ENCODE measurements around the gene EEF1AKMT2. TPM values are rescaled to one million over a fixed set of nuclear protein-coding genes. Genes with fewer than 3 reads are reported as not detected.

The EEF1AKMT2 gene
- polyA plus RNA-seq, 1 of the 3 experiments (the other 2 are of a cell fraction): 14.0 TPM

DNA sequence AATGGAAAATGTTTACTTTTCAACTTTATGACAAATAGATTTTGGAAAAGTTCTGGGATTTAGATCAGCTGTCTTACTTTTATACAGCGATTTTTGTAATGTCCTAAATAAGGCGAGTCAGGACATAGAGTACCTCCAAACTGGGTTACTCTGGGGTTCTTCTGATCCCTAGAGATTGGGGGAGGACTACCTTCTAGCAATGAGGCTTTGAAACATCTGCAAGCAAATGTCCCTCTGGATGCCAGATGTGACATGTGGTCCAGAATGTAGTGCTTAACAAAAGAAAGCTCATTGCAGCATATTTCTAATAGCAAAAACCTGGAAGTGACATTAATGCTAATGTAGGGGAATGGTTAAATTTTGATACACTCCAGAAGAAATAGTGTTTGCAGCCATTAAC, 46.0 kb upstream of the EEF1AKMT2 start:
- Histone ChIP-seq H3K4me2 (no peak overlapping the region), H3K79me2 (ENCODE audit: insufficient read depth) (no peaks in the 10 kb centered on the region), H2AFZ (ENCODE audit: low read depth) (no peak overlapping the region), H3F3A (replicated peaks; ENCODE audit: insufficient read depth) (no peaks in the 10 kb centered on the region), H3K9me3 (no peaks in the 10 kb centered on the region), H3K9me2 (no peaks in the 10 kb centered on the region), H3K4me3 (ENCODE audit: low read depth in 2 of 2, low read length in 1 of 2) (no peak overlapping the region), H3K27me3 (ENCODE audit: insufficient read depth) (no peaks in the 10 kb centered on the region), H3K4me1 (ENCODE audit: control insufficient read depth in 1 of 2, insufficient read depth in 2 of 2, low read depth in 1 of 2, low read length in 1 of 2) (no peaks in the 10 kb centered on the region; a peak in 1 of 4 replicates), H3K36me3 (replicated peaks in 1 of 2; ENCODE audit: control insufficient read depth in 1 of 2, insufficient read depth in 2 of 2, low read length in 1 of 2) (peaks cover 28 to 41% of the 10 kb centered on the region in 2 experiments), H3K9ac (no peak overlapping the region), H3K27ac (ENCODE audit: low read depth in 2 of 2, low read length in 1 of 2) (peak overlapping the region in 1 of 2 experiments; percentile 30; a peak in 1 of 4 replicates), H4K20me1 (ENCODE audit: insufficient read depth) (no peaks in the 10 kb centered on the region)
- 88% methylated on average over 2 of the region's 2 CpGs for WGBS (ENCODE audit: low lambda C conversion rate)
- ChIA-PET CTCF (interaction anchor here (1.0 to 1.1 kb wide), 2 partner anchors 10 to 307 kb away, joined by 3 read pairs; no protein-coding TSS in a partner anchor), POLR2A (no interaction called here)
- TF ChIP-seq EP300 (IDR thresholded peaks at IDR 0.05; ENCODE audit: borderline replicate concordance in 1 of 2, low read depth in 1 of 2, low read length in 1 of 2): no peak
- no peak for TF ChIP-seq TAF1 (IDR thresholded peaks at IDR 0.05; ENCODE audit: borderline replicate concordance, low read depth, low read length)
- TF ChIP-seq, protein P1, sequence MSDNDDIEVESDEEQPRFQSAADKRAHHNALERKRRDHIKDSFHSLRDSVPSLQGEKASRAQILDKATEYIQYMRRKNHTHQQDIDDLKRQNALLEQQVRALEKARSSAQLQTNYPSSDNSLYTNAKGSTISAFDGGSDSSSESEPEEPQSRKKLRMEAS (IDR thresholded peaks at IDR 0.05; ENCODE audit: low read depth): no peak
- TF ChIP-seq MEF2A (IDR thresholded peaks at IDR 0.05; ENCODE audit: borderline replicate concordance, low read depth): no peak
- no peak for TF ChIP-seq YY1 (IDR thresholded peaks at IDR 0.05; ENCODE audit: low read depth)
- no peak for TF ChIP-seq RFX5 (IDR thresholded peaks at IDR 0.05; ENCODE audit: low read length)
- no peak for TF ChIP-seq RXRA (IDR thresholded peaks at IDR 0.05; ENCODE audit: borderline replicate concordance, low read depth)
- no peak for TF ChIP-seq SMC3 (IDR thresholded peaks at IDR 0.05; ENCODE audit: low read depth, low read length)
- no peak for TF ChIP-seq CHD2 (IDR thresholded peaks at IDR 0.05; ENCODE audit: low read length, partially characterized antibody)
- TF ChIP-seq, protein P2, sequence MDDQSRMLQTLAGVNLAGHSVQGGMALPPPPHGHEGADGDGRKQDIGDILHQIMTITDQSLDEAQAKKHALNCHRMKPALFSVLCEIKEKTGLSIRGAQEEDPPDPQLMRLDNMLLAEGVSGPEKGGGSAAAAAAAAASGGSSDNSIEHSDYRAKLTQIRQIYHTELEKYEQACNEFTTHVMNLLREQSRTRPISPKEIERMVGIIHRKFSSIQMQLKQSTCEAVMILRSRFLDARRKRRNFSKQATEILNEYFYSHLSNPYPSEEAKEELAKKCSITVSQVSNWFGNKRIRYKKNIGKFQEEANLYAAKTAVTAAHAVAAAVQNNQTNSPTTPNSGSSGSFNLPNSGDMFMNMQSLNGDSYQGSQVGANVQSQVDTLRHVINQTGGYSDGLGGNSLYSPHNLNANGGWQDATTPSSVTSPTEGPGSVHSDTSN (IDR thresholded peaks at IDR 0.05): no peak
- no peak for TF ChIP-seq ELF1 (IDR thresholded peaks at IDR 0.05)
- no peak for TF ChIP-seq TCF12 (IDR thresholded peaks at IDR 0.05)
- peak; percentile 34 for DNase-seq

DNA sequence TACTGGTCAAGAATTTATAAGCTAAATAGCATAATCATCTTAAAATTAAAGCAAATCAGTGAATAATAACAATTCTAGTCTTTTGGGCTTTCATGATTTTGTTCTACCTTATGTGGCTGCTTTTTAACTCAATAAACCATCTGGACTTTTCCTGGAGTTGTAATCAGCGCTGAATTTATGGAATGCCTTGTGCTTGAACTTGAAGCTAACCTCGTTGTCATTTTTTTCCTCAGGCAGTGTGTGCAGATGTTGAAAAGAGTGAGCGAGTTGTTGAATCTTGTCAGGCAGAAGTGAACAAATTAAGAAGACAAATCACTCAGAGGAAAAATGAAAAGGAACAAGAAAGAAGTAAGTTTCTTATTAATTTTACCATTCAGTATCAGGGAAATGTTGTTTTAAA, 39.4 kb upstream of the EEF1AKMT2 start:
- no peaks in the 10 kb centered on the region for H4K20me1 ChIP-seq (ENCODE audit: insufficient read depth)
- H3K27ac ChIP-seq (ENCODE audit: low read depth in 2 of 2, low read length in 1 of 2): no peak overlapping the region
- H3K9me2 ChIP-seq: no peaks in the 10 kb centered on the region
- no peaks in the 10 kb centered on the region for H3F3A ChIP-seq (replicated peaks; ENCODE audit: insufficient read depth)
- H3K9ac ChIP-seq: no peak overlapping the region
- WGBS (ENCODE audit: low lambda C conversion rate): 68% methylated on average over 3 of the region's 3 CpGs
- no peak overlapping the region for H2AFZ ChIP-seq (ENCODE audit: low read depth)
- no peaks in the 10 kb centered on the region for H3K27me3 ChIP-seq (ENCODE audit: insufficient read depth)
- no peak overlapping the region for H3K4me2 ChIP-seq
- H3K36me3 ChIP-seq (replicated peaks in 1 of 2; ENCODE audit: control insufficient read depth in 1 of 2, insufficient read depth in 2 of 2, low read length in 1 of 2): peaks cover 65 to 72% of the 10 kb centered on the region in 2 experiments
- no peak for DNase-seq
- H3K4me1 ChIP-seq (ENCODE audit: control insufficient read depth in 1 of 2, insufficient read depth in 2 of 2, low read depth in 1 of 2, low read length in 1 of 2): peaks cover 0 to 5% of the 10 kb centered on the region in 2 experiments; a peak in 2 of 4 replicates
- no peaks in the 10 kb centered on the region for H3K9me3 ChIP-seq
- ChIA-PET CTCF (interaction anchor here (0.6 to 3.3 kb wide), 3 partner anchors 72 to 301 kb away, joined by 3 to 14 read pairs (median 4); no protein-coding TSS in a partner anchor), POLR2A (no interaction called here)
- TF ChIP-seq RXRA (IDR thresholded peaks at IDR 0.05; ENCODE audit: borderline replicate concordance, low read depth) (no peak), SIN3A (IDR thresholded peaks at IDR 0.05; ENCODE audit: borderline replicate concordance, low read depth, low read length) (no peak), EP300 (IDR thresholded peaks at IDR 0.05; ENCODE audit: borderline replicate concordance in 1 of 2, low read depth in 1 of 2, low read length in 1 of 2) (no peak), TEAD4 (IDR thresholded peaks at IDR 0.05; ENCODE audit: borderline replicate concordance, insufficient read depth) (no peak), TAF1 (IDR thresholded peaks at IDR 0.05; ENCODE audit: borderline replicate concordance, low read depth, low read length) (no peak), RAD21 (IDR thresholded peaks at IDR 0.05; ENCODE audit: low read length) (no peak), FOXJ3 (CRISPR knock-in tag; IDR thresholded peaks at IDR 0.05) (no peak), FOXM1 (IDR thresholded peaks at IDR 0.05; ENCODE audit: low read depth) (no peak), FOSL2 (IDR thresholded peaks at IDR 0.05; ENCODE audit: borderline replicate concordance, low read depth) (no peak)
- TF ChIP-seq, protein P3, sequence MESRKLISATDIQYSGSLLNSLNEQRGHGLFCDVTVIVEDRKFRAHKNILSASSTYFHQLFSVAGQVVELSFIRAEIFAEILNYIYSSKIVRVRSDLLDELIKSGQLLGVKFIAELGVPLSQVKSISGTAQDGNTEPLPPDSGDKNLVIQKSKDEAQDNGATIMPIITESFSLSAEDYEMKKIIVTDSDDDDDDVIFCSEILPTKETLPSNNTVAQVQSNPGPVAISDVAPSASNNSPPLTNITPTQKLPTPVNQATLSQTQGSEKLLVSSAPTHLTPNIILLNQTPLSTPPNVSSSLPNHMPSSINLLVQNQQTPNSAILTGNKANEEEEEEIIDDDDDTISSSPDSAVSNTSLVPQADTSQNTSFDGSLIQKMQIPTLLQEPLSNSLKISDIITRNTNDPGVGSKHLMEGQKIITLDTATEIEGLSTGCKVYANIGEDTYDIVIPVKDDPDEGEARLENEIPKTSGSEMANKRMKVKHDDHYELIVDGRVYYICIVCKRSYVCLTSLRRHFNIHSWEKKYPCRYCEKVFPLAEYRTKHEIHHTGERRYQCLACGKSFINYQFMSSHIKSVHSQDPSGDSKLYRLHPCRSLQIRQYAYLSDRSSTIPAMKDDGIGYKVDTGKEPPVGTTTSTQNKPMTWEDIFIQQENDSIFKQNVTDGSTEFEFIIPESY (IDR thresholded peaks at IDR 0.05; ENCODE audit: borderline replicate concordance, low read depth): no peak
- TF ChIP-seq, protein P4, sequence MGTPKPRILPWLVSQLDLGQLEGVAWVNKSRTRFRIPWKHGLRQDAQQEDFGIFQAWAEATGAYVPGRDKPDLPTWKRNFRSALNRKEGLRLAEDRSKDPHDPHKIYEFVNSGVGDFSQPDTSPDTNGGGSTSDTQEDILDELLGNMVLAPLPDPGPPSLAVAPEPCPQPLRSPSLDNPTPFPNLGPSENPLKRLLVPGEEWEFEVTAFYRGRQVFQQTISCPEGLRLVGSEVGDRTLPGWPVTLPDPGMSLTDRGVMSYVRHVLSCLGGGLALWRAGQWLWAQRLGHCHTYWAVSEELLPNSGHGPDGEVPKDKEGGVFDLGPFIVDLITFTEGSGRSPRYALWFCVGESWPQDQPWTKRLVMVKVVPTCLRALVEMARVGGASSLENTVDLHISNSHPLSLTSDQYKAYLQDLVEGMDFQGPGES (IDR thresholded peaks at IDR 0.05; ENCODE audit: low read depth, low read length): no peak
- TF ChIP-seq, protein P5, sequence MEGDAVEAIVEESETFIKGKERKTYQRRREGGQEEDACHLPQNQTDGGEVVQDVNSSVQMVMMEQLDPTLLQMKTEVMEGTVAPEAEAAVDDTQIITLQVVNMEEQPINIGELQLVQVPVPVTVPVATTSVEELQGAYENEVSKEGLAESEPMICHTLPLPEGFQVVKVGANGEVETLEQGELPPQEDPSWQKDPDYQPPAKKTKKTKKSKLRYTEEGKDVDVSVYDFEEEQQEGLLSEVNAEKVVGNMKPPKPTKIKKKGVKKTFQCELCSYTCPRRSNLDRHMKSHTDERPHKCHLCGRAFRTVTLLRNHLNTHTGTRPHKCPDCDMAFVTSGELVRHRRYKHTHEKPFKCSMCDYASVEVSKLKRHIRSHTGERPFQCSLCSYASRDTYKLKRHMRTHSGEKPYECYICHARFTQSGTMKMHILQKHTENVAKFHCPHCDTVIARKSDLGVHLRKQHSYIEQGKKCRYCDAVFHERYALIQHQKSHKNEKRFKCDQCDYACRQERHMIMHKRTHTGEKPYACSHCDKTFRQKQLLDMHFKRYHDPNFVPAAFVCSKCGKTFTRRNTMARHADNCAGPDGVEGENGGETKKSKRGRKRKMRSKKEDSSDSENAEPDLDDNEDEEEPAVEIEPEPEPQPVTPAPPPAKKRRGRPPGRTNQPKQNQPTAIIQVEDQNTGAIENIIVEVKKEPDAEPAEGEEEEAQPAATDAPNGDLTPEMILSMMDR (IDR thresholded peaks at IDR 0.05): no peak
- no peak overlapping the region for H3K4me3 ChIP-seq (ENCODE audit: low read depth in 2 of 2, low read length in 1 of 2)
- no peaks in the 10 kb centered on the region for H3K79me2 ChIP-seq (ENCODE audit: insufficient read depth)

All from SK-N-SH (cell line).